ENCODE measurements around the gene C14orf39.

DNA sequence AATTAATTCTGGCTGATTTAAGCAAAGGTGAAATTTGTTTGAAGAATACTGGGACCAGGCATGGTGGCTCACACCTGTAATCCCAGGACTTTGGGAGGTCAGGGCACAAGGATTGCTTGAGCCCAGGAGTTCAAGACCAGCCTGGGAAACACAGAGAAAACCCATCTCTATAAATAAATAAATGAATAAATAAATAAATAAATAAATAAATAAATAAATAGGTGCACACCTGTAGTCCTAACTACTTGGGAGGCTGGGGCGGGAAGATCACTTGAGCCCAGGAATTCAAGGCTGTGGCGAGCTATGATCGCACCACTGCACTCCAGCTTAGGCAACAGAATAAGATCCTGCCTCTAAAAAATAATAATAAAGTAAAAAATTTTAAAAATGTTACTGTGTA, 4.4 kb upstream of the C14orf39 start:
- TF ChIP-seq, protein P1, sequence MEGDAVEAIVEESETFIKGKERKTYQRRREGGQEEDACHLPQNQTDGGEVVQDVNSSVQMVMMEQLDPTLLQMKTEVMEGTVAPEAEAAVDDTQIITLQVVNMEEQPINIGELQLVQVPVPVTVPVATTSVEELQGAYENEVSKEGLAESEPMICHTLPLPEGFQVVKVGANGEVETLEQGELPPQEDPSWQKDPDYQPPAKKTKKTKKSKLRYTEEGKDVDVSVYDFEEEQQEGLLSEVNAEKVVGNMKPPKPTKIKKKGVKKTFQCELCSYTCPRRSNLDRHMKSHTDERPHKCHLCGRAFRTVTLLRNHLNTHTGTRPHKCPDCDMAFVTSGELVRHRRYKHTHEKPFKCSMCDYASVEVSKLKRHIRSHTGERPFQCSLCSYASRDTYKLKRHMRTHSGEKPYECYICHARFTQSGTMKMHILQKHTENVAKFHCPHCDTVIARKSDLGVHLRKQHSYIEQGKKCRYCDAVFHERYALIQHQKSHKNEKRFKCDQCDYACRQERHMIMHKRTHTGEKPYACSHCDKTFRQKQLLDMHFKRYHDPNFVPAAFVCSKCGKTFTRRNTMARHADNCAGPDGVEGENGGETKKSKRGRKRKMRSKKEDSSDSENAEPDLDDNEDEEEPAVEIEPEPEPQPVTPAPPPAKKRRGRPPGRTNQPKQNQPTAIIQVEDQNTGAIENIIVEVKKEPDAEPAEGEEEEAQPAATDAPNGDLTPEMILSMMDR (IDR thresholded peaks at IDR 0.05; ENCODE audit: low read depth, low read length, poor library complexity, severe bottlenecking) = no peak
- no peak for TF ChIP-seq EZH2phosphoT487 (IDR thresholded peaks at IDR 0.05; ENCODE audit: borderline replicate concordance, low read length)
